GM12872 (cell line): Measurements from ENCODE around the gene CLSTN2.

ENCODE experiments used
- TF ChIP-seq, protein P1 (sequence below): IDR thresholded peaks from 3 replicates; pipeline ENCODE4 v1.5.1; 2011; ENCODE audit warnings: low read depth, mild to moderate bottlenecking, low read length, moderate library complexity; ENCODE audit not compliant: insufficient read depth

Gene CLSTN2

GRCh38 chr3:139969386-139969785, 34.4 kb downstream of the CLSTN2 start:
- TF ChIP-seq, protein P1, sequence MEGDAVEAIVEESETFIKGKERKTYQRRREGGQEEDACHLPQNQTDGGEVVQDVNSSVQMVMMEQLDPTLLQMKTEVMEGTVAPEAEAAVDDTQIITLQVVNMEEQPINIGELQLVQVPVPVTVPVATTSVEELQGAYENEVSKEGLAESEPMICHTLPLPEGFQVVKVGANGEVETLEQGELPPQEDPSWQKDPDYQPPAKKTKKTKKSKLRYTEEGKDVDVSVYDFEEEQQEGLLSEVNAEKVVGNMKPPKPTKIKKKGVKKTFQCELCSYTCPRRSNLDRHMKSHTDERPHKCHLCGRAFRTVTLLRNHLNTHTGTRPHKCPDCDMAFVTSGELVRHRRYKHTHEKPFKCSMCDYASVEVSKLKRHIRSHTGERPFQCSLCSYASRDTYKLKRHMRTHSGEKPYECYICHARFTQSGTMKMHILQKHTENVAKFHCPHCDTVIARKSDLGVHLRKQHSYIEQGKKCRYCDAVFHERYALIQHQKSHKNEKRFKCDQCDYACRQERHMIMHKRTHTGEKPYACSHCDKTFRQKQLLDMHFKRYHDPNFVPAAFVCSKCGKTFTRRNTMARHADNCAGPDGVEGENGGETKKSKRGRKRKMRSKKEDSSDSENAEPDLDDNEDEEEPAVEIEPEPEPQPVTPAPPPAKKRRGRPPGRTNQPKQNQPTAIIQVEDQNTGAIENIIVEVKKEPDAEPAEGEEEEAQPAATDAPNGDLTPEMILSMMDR: no peak

DNA sequence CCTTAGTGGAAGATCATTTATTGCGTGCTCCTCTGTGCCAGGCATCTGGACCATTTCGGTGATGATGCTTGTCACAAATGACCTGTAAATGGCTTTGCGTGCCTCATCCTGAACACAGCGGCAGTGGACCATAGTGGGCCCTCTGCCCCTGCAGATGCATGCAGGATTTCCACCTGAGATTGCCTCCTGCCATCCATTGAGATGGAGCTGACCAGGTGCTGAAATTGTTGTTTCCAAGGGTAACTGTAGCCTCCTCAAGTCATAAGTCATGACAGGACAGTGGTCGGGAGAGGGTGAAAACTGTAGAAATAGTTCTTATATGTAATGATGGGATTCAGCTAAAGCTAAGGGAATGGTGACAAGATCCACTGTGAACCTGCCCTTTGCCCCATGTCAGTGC, 35.5 kb downstream of the CLSTN2 start:
- TF ChIP-seq, protein P1: no peak

DNA sequence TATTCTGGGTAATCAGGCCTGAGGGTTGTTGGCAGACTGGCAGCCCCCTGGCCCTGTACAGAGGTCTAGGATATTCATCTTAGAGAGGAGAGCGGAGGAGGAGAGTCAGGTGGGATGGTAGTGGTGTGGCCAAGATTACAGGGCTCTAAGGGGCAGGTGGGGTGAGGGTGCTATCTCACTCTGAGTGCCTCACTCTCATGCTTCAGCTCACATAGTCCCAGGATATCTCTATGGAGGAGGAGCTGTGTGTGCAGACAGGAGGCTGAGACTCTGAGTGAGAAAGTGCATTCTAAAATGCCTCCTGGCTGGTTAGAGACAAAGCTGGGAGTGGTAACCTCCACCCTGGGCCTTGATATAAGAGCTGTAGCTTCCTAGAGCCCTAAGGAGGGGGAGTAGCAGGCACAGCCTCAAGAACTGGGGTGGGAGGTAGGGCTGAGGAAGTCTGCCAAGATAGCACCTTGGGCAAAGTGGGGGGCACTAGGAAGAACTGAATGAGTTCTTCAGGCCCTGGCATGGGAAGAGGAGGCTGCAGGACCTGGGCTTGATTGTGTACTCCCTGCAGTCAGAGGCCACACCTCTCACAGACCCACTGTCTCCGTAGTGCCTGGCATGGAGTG, 39.9 kb downstream of the CLSTN2 start:
- TF ChIP-seq, protein P1: no peak

GRCh38 chr3:139975594-139976365, 40.8 kb downstream of the CLSTN2 start:
- TF ChIP-seq, protein P1: no peak

DNA sequence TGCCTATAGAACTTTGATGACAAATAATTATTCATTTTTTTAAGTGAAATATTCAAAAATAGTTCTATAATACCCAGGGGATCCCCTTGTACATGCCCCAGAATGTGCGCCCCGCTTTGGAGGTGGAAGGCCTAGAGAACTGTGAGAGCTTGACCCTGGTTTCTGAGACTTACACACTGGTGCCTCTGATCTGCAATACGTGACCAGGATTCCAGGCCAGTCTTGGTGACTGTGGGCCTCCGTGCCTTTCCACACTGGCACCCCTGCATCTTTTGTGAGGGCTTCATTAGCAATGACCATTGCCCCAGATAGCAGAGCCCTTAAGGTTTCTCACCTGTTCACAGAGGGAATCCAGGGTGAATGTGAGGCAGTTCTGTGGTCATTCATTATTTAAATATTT, 44.0 kb downstream of the CLSTN2 start:
- TF ChIP-seq, protein P1: no peak

- TF ChIP-seq, protein P1: no peak
These were observed 45.0 kb downstream of the CLSTN2 start for GRCh38 chr3:139979991-139980390.

DNA sequence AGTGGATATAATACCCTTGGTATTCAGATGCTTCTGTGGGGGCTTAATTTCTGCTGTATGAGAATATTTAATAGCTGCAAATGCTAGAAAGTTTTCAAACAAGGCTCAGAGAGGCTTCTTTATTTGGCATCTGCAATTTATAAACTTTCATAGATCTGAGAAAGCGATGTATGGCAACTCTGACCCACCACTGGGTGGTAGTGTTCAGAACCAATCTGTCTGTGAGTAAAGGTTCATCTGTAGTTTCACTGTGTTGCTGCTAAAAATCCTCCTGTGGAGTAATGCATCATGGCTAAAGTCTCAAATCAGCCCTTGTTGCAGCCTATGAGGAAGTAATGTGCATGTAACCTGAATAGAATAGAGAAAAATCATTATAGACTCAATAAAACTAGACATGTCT, 47.4 kb downstream of the CLSTN2 start:
- TF ChIP-seq, protein P1: no peak
